A673 (cell line): ENCODE data around the gene CCDC33.

Experiments used
- EZH2 ChIP-seq: fragments of 200-600 bp; sonication (generic); IDR thresholded peaks from 2 replicates; pipeline ENCODE4 v1.6.1; 2017; ENCODE audit warnings: borderline replicate concordance, low read depth, mild to moderate bottlenecking, mixed read lengths, antibody characterized with exemption, low read length; ENCODE audit not compliant: poor library complexity, severe bottlenecking
- TF ChIP-seq, protein P1 (sequence below): fragments of 300-800, 200-600 bp; sonication (generic); conservative IDR thresholded peaks from 2 replicates; pipeline ENCODE4 v1.5.1; 2017; ENCODE audit warnings: low read depth, mild to moderate bottlenecking, antibody characterized with exemption, low read length, moderate library complexity, mixed read lengths

DNA sequence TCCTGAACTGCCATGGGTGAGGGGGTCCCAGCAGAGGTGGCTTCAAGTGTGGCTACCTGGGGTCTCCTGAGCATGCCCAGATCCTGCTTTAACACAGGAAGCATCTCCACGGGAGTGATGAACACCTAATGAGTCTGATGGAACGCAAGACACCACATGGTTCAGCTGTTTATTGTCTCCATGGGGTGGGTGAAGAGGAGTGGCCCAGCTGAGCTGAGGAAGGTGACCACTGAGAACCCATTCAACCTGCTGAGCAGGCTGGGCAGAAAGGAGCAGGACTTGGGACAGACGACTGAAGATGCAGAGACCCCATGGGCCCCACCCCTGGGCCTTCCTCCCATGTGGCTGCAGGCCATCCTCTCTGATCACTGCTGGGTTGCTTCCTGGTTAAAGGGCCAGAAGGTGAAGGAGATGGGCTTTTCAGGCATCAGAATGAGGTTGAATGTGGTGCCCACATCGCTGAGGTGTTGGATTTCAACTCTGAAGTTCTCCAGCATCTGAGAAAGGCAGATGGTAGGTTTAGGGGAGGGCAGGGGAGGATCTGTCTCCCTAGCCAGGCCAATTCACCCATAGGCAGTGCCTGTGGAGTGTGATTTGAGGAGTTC is 101.6 kb downstream of the CCDC33 start:
- TF ChIP-seq, protein P1, sequence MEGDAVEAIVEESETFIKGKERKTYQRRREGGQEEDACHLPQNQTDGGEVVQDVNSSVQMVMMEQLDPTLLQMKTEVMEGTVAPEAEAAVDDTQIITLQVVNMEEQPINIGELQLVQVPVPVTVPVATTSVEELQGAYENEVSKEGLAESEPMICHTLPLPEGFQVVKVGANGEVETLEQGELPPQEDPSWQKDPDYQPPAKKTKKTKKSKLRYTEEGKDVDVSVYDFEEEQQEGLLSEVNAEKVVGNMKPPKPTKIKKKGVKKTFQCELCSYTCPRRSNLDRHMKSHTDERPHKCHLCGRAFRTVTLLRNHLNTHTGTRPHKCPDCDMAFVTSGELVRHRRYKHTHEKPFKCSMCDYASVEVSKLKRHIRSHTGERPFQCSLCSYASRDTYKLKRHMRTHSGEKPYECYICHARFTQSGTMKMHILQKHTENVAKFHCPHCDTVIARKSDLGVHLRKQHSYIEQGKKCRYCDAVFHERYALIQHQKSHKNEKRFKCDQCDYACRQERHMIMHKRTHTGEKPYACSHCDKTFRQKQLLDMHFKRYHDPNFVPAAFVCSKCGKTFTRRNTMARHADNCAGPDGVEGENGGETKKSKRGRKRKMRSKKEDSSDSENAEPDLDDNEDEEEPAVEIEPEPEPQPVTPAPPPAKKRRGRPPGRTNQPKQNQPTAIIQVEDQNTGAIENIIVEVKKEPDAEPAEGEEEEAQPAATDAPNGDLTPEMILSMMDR = no peak
- no peak for TF ChIP-seq EZH2
